WI38 (cell line): ENCODE results near the gene HINFP.
A peak's percentile ranks its signal among the peaks of the same experiment; 100 is the strongest.

Source experiments
- H3K4me3 ChIP-seq: 2 replicates; pipeline ENCODE4 v1.5.1; 2011; ENCODE audit warnings: low read depth, mild to moderate bottlenecking, control low read depth, low read length
- TF ChIP-seq, protein P1 (sequence below): IDR thresholded peaks from 2 replicates; pipeline ENCODE4 v1.5.1; 2012; ENCODE audit warnings: low read depth, mild to moderate bottlenecking, control low read depth, low read length

The HINFP gene, protein sequence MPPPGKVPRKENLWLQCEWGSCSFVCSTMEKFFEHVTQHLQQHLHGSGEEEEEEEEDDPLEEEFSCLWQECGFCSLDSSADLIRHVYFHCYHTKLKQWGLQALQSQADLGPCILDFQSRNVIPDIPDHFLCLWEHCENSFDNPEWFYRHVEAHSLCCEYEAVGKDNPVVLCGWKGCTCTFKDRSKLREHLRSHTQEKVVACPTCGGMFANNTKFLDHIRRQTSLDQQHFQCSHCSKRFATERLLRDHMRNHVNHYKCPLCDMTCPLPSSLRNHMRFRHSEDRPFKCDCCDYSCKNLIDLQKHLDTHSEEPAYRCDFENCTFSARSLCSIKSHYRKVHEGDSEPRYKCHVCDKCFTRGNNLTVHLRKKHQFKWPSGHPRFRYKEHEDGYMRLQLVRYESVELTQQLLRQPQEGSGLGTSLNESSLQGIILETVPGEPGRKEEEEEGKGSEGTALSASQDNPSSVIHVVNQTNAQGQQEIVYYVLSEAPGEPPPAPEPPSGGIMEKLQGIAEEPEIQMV

DNA sequence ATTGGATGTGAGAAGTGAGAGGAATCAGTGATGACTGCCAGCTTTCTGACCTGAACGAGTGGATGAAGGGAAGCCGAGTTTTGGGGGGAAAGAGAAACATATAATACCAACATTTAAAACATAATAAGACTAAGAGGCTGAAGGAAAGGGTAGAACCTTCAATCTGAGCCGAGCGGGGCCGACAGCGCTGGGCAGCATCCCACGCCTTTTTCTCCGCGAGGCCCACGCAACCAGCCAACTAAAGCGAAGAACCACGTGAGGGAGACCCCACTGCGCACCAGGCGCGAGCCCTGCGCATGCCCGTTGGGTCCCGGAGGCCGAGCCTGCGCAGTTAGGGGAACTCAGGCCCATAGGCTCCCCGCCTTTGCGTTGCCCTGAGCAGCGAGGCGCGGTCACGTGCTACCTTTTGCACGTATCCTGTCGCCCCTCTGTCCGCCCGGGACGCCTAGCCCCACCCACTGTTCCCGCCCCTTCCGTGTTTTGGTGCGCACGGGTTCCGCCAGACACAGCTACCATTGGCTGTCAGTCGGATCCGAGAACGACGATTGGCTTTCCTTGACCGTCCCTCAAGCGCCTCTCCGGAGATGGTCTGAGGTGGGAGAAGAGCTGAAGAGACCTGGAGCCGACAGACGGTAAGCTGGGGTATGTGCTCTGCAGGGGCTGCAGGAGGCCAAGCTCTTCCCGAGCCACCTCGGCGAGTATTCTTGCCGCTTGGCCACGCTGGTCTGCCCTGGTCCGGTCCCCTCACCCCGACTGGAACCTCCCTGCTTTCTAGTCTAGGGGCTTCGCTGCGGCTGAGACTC, at the start of gene HINFP:
TSS of gene HINFP (plus strand) at position 573 of the 803 bp plus-strand sequence. CDS start 5,365 bp downstream, outside the sequence.
- TF ChIP-seq, protein P1, sequence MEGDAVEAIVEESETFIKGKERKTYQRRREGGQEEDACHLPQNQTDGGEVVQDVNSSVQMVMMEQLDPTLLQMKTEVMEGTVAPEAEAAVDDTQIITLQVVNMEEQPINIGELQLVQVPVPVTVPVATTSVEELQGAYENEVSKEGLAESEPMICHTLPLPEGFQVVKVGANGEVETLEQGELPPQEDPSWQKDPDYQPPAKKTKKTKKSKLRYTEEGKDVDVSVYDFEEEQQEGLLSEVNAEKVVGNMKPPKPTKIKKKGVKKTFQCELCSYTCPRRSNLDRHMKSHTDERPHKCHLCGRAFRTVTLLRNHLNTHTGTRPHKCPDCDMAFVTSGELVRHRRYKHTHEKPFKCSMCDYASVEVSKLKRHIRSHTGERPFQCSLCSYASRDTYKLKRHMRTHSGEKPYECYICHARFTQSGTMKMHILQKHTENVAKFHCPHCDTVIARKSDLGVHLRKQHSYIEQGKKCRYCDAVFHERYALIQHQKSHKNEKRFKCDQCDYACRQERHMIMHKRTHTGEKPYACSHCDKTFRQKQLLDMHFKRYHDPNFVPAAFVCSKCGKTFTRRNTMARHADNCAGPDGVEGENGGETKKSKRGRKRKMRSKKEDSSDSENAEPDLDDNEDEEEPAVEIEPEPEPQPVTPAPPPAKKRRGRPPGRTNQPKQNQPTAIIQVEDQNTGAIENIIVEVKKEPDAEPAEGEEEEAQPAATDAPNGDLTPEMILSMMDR, result no peak
- H3K4me3 ChIP-seq, result peak within 1 kb of the TSS; percentile 77

DNA sequence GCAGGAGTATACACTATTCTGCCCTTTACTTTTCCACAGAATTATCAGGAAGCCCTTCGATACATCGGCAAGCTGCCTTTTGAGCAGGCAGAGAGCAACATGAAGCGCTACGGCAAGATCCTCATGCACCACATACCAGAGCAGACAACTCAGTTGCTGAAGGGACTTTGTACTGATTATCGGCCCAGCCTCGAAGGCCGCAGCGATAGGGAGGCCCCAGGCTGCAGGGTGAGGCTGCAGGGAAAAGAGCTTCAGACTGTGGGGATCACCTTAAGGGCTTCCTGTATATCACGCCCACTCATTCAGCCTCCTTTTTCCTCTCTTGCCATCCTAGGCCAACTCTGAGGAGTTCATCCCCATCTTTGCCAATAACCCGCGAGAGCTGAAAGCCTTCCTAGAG, 43.5 kb upstream of the HINFP start:
- no peak overlapping the region for H3K4me3 ChIP-seq
- TF ChIP-seq, protein P1, result no peak

DNA sequence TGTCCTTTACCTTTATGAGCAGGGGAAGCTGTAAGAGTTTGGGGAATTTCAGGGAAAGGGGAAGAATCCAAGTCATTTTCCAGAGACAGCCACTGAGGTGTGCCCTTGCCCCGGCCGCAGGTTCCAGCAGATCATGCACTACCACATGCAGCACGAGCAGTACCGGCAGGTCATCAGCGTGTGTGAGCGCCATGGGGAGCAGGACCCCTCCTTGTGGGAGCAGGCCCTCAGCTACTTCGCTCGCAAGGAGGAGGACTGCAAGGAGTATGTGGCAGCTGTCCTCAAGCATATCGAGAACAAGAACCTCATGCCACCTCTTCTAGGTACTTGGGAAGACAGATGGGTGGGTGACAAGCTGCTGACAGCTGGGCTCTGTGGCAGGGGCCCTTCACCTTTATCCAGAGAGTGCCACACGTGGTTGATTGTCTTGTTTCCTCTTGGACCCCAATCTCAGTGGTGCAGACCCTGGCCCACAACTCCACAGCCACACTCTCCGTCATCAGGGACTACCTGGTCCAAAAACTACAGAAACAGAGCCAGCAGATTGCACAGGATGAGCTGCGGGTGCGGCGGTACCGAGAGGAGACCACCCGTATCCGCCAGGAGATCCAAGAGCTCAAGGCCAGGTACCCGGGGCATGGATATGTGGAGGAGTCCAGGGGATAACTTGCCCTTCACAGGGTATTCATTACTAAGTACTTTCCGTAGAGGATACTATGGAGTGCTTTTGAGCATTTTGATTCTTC, 42.5 kb upstream of the HINFP start:
- no peak overlapping the region for H3K4me3 ChIP-seq
- TF ChIP-seq, protein P1, result no peak

DNA sequence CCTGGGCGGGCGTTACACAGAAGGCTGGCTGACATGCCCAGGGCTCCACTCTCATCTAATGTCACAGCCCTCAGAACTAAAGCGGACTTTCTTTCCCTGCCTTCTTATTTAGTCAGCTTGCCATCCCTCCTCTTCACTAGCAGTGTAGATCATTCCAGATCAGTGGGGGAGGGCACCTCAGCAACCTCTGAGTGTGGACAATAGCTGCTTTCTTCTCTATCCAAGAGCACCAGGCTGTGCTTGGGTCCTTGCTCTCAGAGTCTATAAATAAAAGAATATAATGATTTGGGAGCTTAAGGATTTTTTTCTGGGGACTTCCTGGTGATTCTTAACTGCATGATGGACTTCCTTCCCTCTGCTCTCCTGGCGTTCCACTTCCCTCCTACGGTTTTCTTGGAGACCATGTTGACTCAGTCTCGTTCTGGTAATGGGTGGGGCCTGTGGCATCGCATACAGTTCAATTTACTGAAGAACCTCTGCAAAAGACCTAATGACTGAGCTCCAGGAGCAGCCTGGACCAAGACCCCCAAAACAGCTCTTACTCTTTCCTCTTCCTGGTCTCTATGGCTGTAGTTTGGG, 39.6 kb upstream of the HINFP start:
- TF ChIP-seq, protein P1, result no peak
- no peak overlapping the region for H3K4me3 ChIP-seq

DNA sequence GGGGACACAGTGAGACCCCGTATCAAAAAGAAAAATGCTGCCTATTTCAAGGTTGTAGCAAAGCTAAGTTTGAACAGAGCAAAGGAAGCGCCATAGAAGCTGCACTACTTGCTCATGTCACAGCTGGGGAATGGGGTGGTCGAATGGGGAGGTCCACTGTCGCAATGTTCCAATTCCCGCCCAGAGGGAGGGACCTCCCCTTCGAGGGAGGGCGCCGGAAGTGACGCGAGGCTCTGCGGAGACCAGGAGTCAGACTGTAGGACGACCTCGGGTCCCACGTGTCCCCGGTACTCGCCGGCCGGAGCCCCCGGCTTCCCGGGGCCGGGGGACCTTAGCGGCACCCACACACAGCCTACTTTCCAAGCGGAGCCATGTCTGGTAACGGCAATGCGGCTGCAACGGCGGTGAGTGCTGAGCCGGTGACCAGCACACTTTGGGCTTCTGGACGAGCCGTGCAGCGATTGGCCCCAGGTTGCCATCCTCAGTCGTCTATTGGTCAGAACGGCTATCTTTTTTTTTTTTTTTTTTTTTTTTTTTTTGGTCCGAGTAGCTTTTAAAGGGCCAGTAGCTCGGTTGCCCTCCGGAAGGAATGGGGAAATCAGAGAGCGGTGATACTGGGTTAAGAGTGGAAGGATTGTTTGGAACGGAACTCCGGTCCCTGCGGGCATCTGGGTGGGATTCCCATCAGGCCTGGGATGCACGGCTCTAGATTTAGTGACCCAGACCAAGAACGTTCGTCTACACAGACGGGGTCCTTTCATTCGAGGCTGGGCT, 36.5 kb upstream of the HINFP start, which contains the start of gene HMBS:
TSS of gene HMBS (plus strand) at position 219 of the 774 bp plus-strand sequence. CDS start at position 372, 153 bp downstream.
- TF ChIP-seq, protein P1, result no peak
- peak within 1 kb of the TSS; percentile 66 for H3K4me3 ChIP-seq

DNA sequence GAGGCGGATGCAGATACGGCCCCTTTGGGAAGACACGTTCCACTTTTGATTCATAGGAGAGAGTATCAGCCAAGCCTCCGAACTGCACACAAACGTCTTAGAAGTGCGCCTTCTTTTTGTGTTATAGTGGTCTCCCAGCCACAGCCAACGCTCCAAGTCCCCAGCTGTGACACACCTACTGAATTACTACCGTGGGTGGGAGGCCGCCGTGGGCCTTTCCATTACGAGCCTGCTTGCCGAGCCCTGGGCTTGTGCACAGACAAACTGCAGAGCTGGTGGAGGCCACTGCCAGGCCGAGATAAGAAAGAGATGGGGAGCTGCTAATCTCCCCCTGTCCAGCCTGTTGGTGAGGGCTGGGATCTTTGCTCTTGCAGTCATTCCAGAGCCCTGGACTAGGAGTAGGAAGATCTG, 35.9 kb upstream of the HINFP start:
- TF ChIP-seq, protein P1, result no peak

More for the DNA sequence above, 35.9 kb upstream of the HINFP start:
- H3K4me3 ChIP-seq, result peak overlapping the region; percentile 66
